Transverse colon (tissue), 4 donors: ENCODE measurements around the gene ABCG1. TPM values are rescaled to one million over a fixed set of nuclear protein-coding genes. Genes with fewer than 3 reads are reported as not detected.

Source experiments
- DNase-seq: peaks from one replicate; pipeline ENCODE4 v3.0.0-alpha.2; 2019
- H3K27ac ChIP-seq, 4 donors: fragments of 200-600 bp; sonication (generic); 2 replicates each; pipeline ENCODE4 v1.5.1; 2016 to 2018; ENCODE audit warnings: inconsistent platforms in 4 of 4
- H3K27me3 ChIP-seq: fragments of 200-600 bp; sonication (generic); 2 replicates; pipeline ENCODE4 v1.5.1; 2017; ENCODE audit warnings: inconsistent platforms
- H3K36me3 ChIP-seq, 4 donors: fragments of 200-600 bp; sonication (generic); 2 replicates each; pipeline ENCODE4 v1.5.1; 2017 to 2019; ENCODE audit warnings: inconsistent platforms in 4 of 4
- H3K4me1 ChIP-seq, 4 donors: fragments of 200-600 bp; sonication (generic); 2 replicates each; pipeline ENCODE4 v1.5.1; 2017 to 2020; ENCODE audit warnings: inconsistent platforms in 4 of 4
- H3K4me3 ChIP-seq, 4 donors: fragments of 200-600 bp; sonication (generic); 1 replicate in 1 of 4; 2 replicates in 3 of 4; pipeline versions ENCODE4 v1.5.1 to v1.6.1; 2017 to 2019; ENCODE audit warnings: inconsistent platforms in 4 of 4
- H3K9me3 ChIP-seq, 2 donors: fragments of 200-600 bp; sonication (generic); 2 replicates each; pipeline ENCODE4 v1.5.1; 2017 to 2019; ENCODE audit warnings: inconsistent platforms in 2 of 2
- EP300 ChIP-seq: sonication (generic); formaldehyde crosslinking; IDR thresholded peaks from one replicate; pipeline ENCODE4 v1.6.1; 2017; ENCODE audit warnings: antibody characterized with exemption, low read depth
- POLR2A ChIP-seq: fragments of 450-650 bp; IDR thresholded peaks from one replicate; pipeline ENCODE4 v1.6.1; 2016; ENCODE audit warnings: antibody characterized with exemption, mild to moderate bottlenecking, moderate library complexity
- POLR2AphosphoS5 ChIP-seq, 3 donors: sonication (generic); formaldehyde crosslinking; IDR thresholded peaks; one replicate each; pipeline ENCODE4 v1.6.1; 2016; ENCODE audit warnings: antibody characterized with exemption in 3 of 3
- WGBS, 2 donors: methylation state at CpG; one replicate each; pipeline ENCODE4 v1.1.5; 2018; ENCODE audit warnings: low coverage in 1 of 2; 5-methylcytosine and 5-hydroxymethylcytosine counted together
- in situ Hi-C, 4 donors: fragments of 200-750 bp; cut with MboI; loops; one replicate each; pipeline versions ENCODE4 v1.15.0 to v1.15.1; 2017; ENCODE audit warnings: low sequenced_read_pairs in 3 of 4, low pct_ligation_motif_present in 1 of 4, low pct_unique_long_range_greater_than_20kb in 1 of 4
- intact Hi-C: fragments of 100-400 bp; cut with DNase I; formaldehyde crosslinking; loops from one replicate; pipeline ENCODE4 v1.15.1; 2023; ENCODE audit warnings: low total_unique reads
- total RNA-seq, 4 donors: library from RNA; depleted of rRNA; stranded (reverse); fragments of >200 nt; gene quantifications; one replicate each; pipeline ENCODE4 v1.1.0, GENCODE V29; 2016
- TF ChIP-seq, protein P1 (sequence below), 5 experiments: fragments of 200-600 bp in 3 of 5; fragments of 450-650 bp in 2 of 5; sonication (generic) in 3 of 5; IDR thresholded peaks; 1 replicate in 2 of 5; 2 replicates in 3 of 5; pipeline ENCODE4 v1.5.1; 2016 to 2017; ENCODE audit warnings: antibody characterized with exemption in 5 of 5, inconsistent platforms in 3 of 5, mild to moderate bottlenecking in 2 of 5, moderate library complexity in 1 of 5

ABCG1 gene
- total RNA-seq, 4 donors from 2014 or later: 17.1 to 67.7 (median 53.2) TPM

- in situ Hi-C loops (no loop called here), intact Hi-C loops (loop anchor here (5.0 kb wide), 1 partner anchor 1830 kb away; no protein-coding TSS in a partner anchor)
- Histone ChIP-seq H3K36me3 (no peaks in the 10 kb centered on the region), H3K27me3 (no peaks in the 10 kb centered on the region), H3K27ac (no peak overlapping the region), H3K9me3 (no peaks in the 10 kb centered on the region), H3K4me1 (peaks cover 0 to 3% (median 0%) of the 10 kb centered on the region in 4 donors), H3K4me3 (no peak overlapping the region)
- no peak for DNase-seq
- 32 to 80% methylated on average over 1 to 2 of the region's 2 CpGs for WGBS, 2 donors
- TF ChIP-seq, protein P1, sequence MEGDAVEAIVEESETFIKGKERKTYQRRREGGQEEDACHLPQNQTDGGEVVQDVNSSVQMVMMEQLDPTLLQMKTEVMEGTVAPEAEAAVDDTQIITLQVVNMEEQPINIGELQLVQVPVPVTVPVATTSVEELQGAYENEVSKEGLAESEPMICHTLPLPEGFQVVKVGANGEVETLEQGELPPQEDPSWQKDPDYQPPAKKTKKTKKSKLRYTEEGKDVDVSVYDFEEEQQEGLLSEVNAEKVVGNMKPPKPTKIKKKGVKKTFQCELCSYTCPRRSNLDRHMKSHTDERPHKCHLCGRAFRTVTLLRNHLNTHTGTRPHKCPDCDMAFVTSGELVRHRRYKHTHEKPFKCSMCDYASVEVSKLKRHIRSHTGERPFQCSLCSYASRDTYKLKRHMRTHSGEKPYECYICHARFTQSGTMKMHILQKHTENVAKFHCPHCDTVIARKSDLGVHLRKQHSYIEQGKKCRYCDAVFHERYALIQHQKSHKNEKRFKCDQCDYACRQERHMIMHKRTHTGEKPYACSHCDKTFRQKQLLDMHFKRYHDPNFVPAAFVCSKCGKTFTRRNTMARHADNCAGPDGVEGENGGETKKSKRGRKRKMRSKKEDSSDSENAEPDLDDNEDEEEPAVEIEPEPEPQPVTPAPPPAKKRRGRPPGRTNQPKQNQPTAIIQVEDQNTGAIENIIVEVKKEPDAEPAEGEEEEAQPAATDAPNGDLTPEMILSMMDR (IDR thresholded peaks at IDR 0.05): no peak
- no peak for TF ChIP-seq EP300
- TF ChIP-seq POLR2AphosphoS5 (IDR thresholded peaks at IDR 0.05): no peak
- no peak for TF ChIP-seq POLR2A
Observed at GRCh38 chr21:42207426-42207825, 11.5 kb upstream of the ABCG1 start.

GRCh38 chr21:42208036-42208435 is 10.9 kb upstream of the ABCG1 start:
- in situ Hi-C loops (no loop called here), intact Hi-C loops (loop anchor here (5.0 kb wide), 1 partner anchor 1829 kb away; no protein-coding TSS in a partner anchor)
- Histone ChIP-seq H3K4me3 (no peak overlapping the region), H3K4me1 (peaks cover 0 to 3% (median 0%) of the 10 kb centered on the region in 4 donors), H3K36me3 (no peaks in the 10 kb centered on the region), H3K9me3 (no peaks in the 10 kb centered on the region), H3K27ac (no peak overlapping the region), H3K27me3 (no peaks in the 10 kb centered on the region)
- no peak for DNase-seq
- TF ChIP-seq EP300 (no peak), POLR2A (no peak), POLR2AphosphoS5 (IDR thresholded peaks at IDR 0.05) (no peak)
- TF ChIP-seq, protein P1 (IDR thresholded peaks at IDR 0.05): no peak

DNA sequence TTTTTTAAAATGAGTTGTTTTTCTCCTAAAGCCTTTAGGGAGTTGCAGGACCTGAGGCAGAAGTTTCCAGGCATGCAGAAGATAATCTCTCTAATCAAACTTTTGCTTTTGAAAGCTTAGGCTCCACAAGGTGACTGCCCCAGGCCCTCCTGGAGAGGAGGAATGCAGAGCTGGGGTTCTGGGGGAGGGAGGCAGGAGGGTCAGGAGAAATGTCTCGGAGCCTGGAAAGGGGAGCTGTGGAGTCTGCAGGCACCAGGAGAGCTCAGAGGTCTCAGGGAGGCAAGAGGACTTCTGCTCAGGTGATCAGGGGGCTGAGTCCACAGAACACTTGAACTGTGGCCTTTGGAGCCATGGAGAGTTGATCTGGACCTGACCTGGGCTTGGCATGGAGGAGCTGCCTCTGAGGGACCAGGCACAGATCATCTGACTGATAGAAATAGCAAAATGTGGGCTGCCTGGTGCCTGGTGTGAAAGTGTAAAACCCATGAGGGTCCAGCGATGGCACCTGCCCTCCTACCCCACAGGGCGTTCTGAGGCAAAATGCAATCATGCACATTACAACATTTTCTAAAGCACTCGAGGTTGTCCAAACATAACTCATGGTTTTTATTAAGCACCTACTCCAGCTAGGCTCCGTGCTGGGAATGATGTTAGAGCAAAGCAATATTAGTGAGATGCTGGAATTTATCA is 10.0 kb upstream of the ABCG1 start:
- Histone ChIP-seq H3K4me1 (no peaks in the 10 kb centered on the region), H3K4me3 (no peak overlapping the region), H3K9me3 (no peaks in the 10 kb centered on the region), H3K27ac (no peak overlapping the region), H3K36me3 (no peaks in the 10 kb centered on the region), H3K27me3 (no peaks in the 10 kb centered on the region)
- in situ Hi-C loops (no loop called here), intact Hi-C loops (loop anchor here (5.0 kb wide), 1 partner anchor 1828 kb away; no protein-coding TSS in a partner anchor)
- no peak for DNase-seq
- WGBS, 2 donors: 83 to 84% methylated on average over 4 to 5 of the region's 5 CpGs
- TF ChIP-seq, protein P1 (IDR thresholded peaks at IDR 0.05): no peak
- TF ChIP-seq EP300 (no peak), POLR2AphosphoS5 (IDR thresholded peaks at IDR 0.05) (no peak), POLR2A (no peak)

- WGBS, 2 donors: 66 to 81% methylated on average over 3 to 11 of the region's 11 CpGs
- no peaks in the 10 kb centered on the region for H3K9me3 ChIP-seq
- H3K36me3 ChIP-seq: no peaks in the 10 kb centered on the region
- no peaks in the 10 kb centered on the region for H3K4me1 ChIP-seq
- in situ Hi-C loops (no loop called here), intact Hi-C loops (loop anchor here (5.0 kb wide), 1 partner anchor 1827 kb away; no protein-coding TSS in a partner anchor)
- TF ChIP-seq, protein P1 (IDR thresholded peaks at IDR 0.05): no peak
- TF ChIP-seq POLR2AphosphoS5 (IDR thresholded peaks at IDR 0.05) (no peak), EP300 (no peak), POLR2A (no peak)
- no peak overlapping the region for H3K4me3 ChIP-seq
- H3K27ac ChIP-seq: no peak overlapping the region
- DNase-seq: no peak
- no peaks in the 10 kb centered on the region for H3K27me3 ChIP-seq
Observed at GRCh38 chr21:42209801-42210479, 9.0 kb upstream of the ABCG1 start.
